SJSA1 (cell line): ENCODE data around the gene LCE3A. TPM values are rescaled to one million over a fixed set of nuclear protein-coding genes. Genes with fewer than 3 reads are reported as not detected.
"Not testable (repeated sequence)": the region's sequence is repeated elsewhere in the genome, so short reads cannot be mapped to it uniquely, and the experiment has no call there.

Experiments used
- DNase-seq, 2 experiments: peaks; one replicate each; pipeline ENCODE4 v3.0.0-alpha.2; 2015 to 2020; ENCODE audit warnings: low spot score in 2 of 2, low read depth in 1 of 2
- H3K27ac ChIP-seq: fragments of 250-450 bp; sonication (Bioruptor Pico); 2 replicates; pipeline ENCODE4 v1.5.1; 2020; ENCODE audit warnings: mild to moderate bottlenecking, moderate library complexity
- H3K27me3 ChIP-seq: fragments of 250-450 bp; sonication (Bioruptor Pico); replicated peaks from 2 replicates; pipeline ENCODE4 v1.5.1; 2020; ENCODE audit warnings: mild to moderate bottlenecking, moderate library complexity
- H3K36me3 ChIP-seq: fragments of 250-450 bp; sonication (Bioruptor Pico); 2 replicates; pipeline ENCODE4 v1.5.1; 2020; ENCODE audit warnings: mild to moderate bottlenecking
- H3K4me1 ChIP-seq: fragments of 250-450 bp; sonication (Bioruptor Pico); replicated peaks from 2 replicates; pipeline ENCODE4 v1.6.1; 2021; ENCODE audit warnings: mild to moderate bottlenecking
- H3K4me3 ChIP-seq: fragments of 250-450 bp; sonication (Bioruptor Pico); 2 replicates; pipeline ENCODE4 v1.5.1; 2020; ENCODE audit warnings: mild to moderate bottlenecking
- H3K9me3 ChIP-seq: fragments of 250-450 bp; sonication (Bioruptor Pico); replicated peaks from 2 replicates; pipeline ENCODE4 v1.5.1; 2020; ENCODE audit warnings: mild to moderate bottlenecking
- total RNA-seq: library from RNA; depleted of rRNA; stranded (reverse); fragments of >200 nt; shearing (Covaris generic); gene quantifications from 2 replicates; pipeline ENCODE4 v1.2.3, GENCODE V29; 2014; rRNA removed

Gene LCE3A
- total RNA-seq, 1 experiment from 2014 or later: not detected

DNA sequence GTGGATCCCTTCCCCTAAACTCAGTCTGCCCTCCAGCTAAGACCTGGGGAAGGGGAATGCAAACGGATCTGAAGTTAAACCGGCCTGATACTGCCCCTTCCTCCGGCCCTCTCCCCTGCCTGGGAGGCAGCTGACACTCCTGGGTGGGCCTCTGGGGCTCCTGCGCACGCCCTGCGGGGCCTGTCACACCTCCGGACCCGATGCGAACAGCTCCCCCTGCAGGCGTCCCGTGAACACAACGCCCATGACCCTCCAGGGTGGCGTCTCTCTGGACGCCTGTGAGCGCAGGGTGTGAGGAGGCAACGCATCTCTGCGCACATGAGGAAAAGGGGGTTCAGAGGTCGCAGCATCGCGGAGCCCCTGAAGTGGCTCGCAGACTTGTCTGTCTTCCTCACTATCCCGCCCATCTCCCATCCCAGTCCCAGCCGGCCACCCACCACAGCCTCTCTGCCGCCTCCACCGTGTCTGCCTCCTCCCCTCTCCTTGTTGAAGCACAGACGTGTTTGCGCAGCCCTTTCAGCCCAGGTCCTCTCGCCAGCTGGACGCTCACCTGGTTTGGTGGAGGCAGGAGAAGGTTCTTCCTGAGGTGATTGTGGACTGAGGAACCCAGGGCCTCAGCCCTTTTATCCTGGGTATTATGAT lies 421 bp upstream of the LCE3A start:
- Histone ChIP-seq H3K9me3 (no peaks in the 10 kb centered on the region; the same call in 1 of the 2 replicates), H3K4me3 (no peak overlapping the region), H3K27me3 (no peaks in the 10 kb centered on the region), H3K27ac (no peak overlapping the region), H3K36me3 (no peaks in the 10 kb centered on the region), H3K4me1 (no peaks in the 10 kb centered on the region)
- peak in 1 of 2 experiments; percentile 4 for DNase-seq

DNA sequence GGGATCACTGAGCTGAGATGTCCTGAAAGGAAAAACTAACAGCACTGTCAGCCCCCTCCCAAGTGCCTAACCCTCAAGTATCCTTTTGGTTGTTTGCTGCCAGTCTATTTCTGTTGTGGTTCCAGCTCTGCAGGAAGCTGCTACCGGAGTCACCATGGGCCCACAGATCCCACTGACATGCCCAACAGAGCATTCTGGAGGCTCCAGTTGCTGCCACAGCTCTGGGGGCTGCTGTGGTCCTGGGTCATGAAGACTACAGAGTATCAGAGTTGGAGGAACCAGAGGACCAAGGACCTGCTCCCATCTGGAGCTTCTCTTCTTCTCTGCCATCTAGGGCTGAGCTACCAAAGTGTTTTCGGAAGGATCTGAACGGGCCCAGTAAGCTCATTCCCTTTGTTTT lies 910 bp downstream of the LCE3A start:
- Histone ChIP-seq H3K4me1 (no peaks in the 10 kb centered on the region), H3K4me3 (no peak overlapping the region), H3K9me3 (no peaks in the 10 kb centered on the region; the same call in 1 of the 2 replicates), H3K27me3 (no peaks in the 10 kb centered on the region), H3K36me3 (no peaks in the 10 kb centered on the region), H3K27ac (no peak overlapping the region)
- DNase-seq: no peak

DNA sequence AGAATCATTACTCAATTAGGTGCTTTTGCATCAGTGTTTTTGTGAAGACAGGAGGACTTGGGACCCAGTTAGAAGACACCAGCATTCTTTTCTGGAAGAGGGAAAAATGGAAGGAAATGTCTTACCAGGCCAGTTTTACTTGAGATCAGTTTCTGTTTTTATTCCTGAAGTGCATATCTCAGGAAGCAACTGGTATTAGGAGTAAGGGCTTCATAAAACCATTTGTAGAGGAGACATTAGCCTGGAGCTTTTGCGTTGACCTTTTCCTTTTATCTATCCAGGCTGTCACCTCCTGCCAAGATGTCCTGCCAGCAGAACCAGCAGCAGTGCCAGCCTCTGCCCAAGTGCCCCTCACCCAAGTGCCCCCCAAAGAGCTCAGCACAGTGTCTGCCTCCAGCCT lies 9.4 kb downstream of the LCE3A start, which contains the start of gene LCE3B:
Gene LCE3B, plus strand, starts transcription at position 301 of the 400 bp plus-strand sequence. Its CDS starts 0 bp downstream, at position 301.
- Histone ChIP-seq H3K36me3 (no peaks in the 10 kb centered on the region), H3K27ac (no peak within 1 kb of the TSS), H3K27me3 (no peaks in the 10 kb centered on the region), H3K4me3 (no peak within 1 kb of the TSS), H3K4me1 (no peaks in the 10 kb centered on the region), H3K9me3 (no peaks in the 10 kb centered on the region; the same call in 1 of the 2 replicates)
- no peak for DNase-seq

DNA sequence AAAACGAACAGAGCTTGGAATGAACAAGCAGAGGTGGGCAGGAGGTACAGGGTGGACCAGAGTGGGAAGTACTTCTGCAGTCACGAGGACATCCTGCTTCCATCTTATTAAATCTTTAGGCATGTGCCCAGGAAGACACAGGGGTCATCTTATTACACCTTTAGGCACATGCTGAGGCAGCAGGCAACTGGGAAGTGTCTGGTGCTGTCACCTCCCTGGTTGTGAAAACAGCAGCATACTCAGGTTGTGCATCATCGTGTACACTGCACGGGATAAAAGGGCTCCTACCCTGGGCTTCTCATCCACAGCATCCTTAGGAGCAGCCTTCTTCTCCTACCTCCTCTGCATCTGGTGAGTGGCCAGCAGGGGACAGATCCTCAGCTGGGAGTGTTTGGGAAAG lies 23.0 kb downstream of the LCE3A start, which contains the start of gene LCE3C:
Gene LCE3C, plus strand, starts transcription at position 301 of the 400 bp plus-strand sequence. CDS start 498 bp downstream, outside the sequence.
- no peaks in the 10 kb centered on the region for H3K9me3 ChIP-seq
- no peak within 1 kb of the TSS for H3K27ac ChIP-seq
- H3K4me1 ChIP-seq: no peaks in the 10 kb centered on the region
- H3K27me3 ChIP-seq: no peaks in the 10 kb centered on the region
- no peak within 1 kb of the TSS for H3K4me3 ChIP-seq
- DNase-seq: no peak
- no peaks in the 10 kb centered on the region for H3K36me3 ChIP-seq

DNA sequence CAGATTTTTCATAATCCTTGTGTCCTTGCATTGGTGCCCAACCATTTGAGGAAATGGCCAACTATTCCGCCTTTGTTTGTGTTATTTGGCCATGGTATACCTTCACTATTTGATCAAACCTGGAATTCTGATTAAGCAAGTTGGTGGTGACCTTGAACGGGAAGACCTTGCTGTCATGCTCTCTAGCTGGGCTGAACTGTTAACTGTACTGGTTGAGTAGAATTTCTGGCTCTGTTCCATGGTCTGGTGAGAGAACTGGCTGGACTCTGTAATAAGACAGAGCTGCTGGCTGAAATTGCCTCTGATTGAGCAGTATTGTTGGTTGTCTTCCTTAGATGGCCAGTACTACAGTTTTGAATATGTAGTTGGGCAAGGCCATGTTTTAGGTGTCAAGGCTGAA lies 25.9 kb downstream of the LCE3A start:
- Histone ChIP-seq H3K9me3 (no peaks in the 10 kb centered on the region), H3K27me3 (no peaks in the 10 kb centered on the region), H3K27ac (no peak overlapping the region), H3K4me3 (no peak overlapping the region), H3K4me1 (no peaks in the 10 kb centered on the region), H3K36me3 (no peaks in the 10 kb centered on the region)
- DNase-seq: no peak

DNA sequence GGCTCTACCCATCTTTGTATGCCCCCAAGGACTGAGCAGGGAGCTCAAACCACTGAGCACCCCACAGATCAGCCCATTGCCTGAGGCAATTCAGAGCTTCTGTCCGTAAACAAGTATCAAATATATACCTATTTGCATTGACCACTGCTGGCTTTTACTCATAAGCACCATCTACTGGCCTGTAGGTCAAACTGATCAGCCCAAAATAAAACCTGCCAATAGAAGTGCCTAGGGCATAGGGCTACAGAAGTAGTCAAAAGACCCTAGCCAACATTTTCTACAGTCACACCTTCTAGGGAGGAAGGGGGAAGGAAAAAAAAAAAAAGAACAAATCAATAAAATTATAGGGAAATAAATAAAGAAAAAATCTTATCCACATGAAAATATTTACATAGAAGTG lies 37.3 kb downstream of the LCE3A start:
- DNase-seq: no peak
- H3K4me1 ChIP-seq: no peaks in the 10 kb centered on the region
- H3K9me3 ChIP-seq: no peaks in the 10 kb centered on the region

DNA sequence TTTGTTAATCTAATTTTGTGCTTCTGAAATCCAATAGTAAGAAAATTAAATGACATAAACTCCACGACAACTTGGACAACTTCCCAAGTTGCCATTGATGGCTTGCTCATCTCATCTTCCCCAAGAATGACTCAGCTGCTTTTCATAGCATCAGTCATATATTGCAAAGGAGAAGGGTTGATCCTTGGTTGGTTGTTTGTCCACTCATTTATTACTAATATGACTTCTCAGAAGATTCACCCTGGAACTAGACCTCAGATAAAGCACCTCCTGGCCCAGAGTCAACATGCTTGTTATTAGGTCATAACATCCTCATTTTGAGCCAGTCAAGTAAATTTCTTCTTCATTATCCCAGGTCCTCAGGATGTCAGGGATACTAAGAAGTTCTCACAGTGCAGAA lies 40.3 kb downstream of the LCE3A start:
- no peak for DNase-seq
- no peak overlapping the region for H3K27ac ChIP-seq
- H3K36me3 ChIP-seq: no peaks in the 10 kb centered on the region
- no peaks in the 10 kb centered on the region for H3K9me3 ChIP-seq
- H3K4me1 ChIP-seq: no peaks in the 10 kb centered on the region
- H3K27me3 ChIP-seq: no peaks in the 10 kb centered on the region
- H3K4me3 ChIP-seq: no peak overlapping the region

More for the DNA sequence above, 37.3 kb downstream of the LCE3A start:
- Histone ChIP-seq H3K4me3 (no peak overlapping the region), H3K27me3 (no peaks in the 10 kb centered on the region), H3K36me3 (no peaks in the 10 kb centered on the region), H3K27ac (no peak overlapping the region)

DNA sequence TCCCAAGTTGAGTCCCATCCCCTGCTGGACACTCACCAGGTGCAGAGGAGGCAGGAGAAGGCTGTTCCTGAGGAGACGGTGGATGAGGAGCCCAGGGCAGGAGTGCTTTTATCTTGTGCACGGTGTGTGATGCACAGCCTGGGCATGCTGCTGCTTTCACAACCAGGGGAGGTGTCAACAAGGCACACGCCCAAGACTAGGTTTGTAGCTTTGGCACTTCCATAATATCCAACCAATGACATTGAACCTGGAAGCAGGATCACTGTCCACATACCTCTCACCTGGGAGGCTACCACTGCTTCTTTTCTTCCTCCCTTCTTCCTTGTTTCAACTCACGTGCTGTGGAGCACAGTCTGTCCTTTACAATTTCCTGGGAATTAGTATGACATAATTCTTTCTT lies 42.5 kb downstream of the LCE3A start, which contains the start of gene LCE3D:
Gene LCE3D, minus strand, starts transcription at position 84 of the 400 bp plus-strand sequence. CDS start 580 bp downstream, outside the sequence.
- H3K4me1 ChIP-seq: no peaks in the 10 kb centered on the region
- DNase-seq: no peak
- H3K4me3 ChIP-seq: no peak within 1 kb of the TSS
- no peaks in the 10 kb centered on the region for H3K27me3 ChIP-seq
- no peaks in the 10 kb centered on the region for H3K9me3 ChIP-seq
- no peaks in the 10 kb centered on the region for H3K36me3 ChIP-seq
- H3K27ac ChIP-seq: no peak within 1 kb of the TSS

DNA sequence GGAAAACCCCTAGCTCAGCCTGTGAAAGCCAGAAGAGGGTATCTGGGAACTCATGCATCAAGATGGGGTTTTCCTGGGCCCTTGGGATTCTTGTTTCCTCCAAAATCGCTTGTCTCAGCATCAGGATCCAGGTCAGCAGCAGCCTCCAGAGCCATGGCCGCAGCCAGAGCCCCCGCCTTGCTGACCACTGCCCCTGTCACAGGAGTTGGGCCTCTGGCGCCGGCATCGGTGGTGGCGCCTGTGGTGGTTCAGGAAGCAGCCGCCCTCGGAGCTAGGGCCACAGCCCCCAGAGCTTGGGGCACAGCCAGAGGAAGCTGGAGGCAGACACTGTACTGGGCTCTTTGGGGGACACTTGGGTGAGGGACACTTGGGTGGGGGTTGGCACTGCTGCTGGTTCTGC lies 43.4 kb downstream of the LCE3A start:
- not testable (repeated sequence) for H3K27ac ChIP-seq, H3K27me3 ChIP-seq, H3K4me1 ChIP-seq, H3K36me3 ChIP-seq, H3K9me3 ChIP-seq, H3K4me3 ChIP-seq
- peak in 1 of 2 experiments; percentile 0 for DNase-seq

DNA sequence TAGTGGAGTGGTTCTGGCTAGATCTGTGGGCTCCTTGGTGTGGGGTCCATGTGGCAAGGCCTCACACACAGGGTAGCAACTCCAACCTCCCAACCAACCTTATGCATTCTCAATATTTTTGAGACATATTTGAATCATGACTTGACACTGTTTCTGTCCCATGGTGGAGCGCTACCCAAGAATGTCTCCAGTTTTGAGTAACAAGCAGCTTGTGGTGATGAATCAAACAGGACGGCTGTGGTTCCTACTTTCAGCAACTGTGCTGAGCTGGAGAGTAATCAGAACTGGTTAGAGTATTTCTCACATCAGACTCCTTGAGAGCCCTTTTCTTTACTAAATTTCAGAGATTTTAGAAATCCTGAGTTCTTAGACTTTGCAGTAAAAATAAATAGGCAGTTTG lies 45.7 kb downstream of the LCE3A start:
- Histone ChIP-seq H3K9me3 (no peaks in the 10 kb centered on the region), H3K4me3 (no peak overlapping the region), H3K27ac (no peak overlapping the region), H3K4me1 (no peaks in the 10 kb centered on the region), H3K36me3 (no peaks in the 10 kb centered on the region), H3K27me3 (no peaks in the 10 kb centered on the region)
- no peak for DNase-seq

Other genes with a start within 250 kb of the LCE3A start
- 0.16 TPM in 1 of 2 replicates, not detected in the other for gene CRNN, start 208.8 kb downstream of the LCE3A start, total RNA-seq
- gene LCE5A, start 112.3 kb downstream of the LCE3A start, total RNA-seq: not detected in 2 replicates
- not detected in 2 replicates for gene CRCT1, start 108.6 kb downstream of the LCE3A start, total RNA-seq
- not detected in 2 replicates for gene LCE3E, start 56.3 kb downstream of the LCE3A start, total RNA-seq
- not detected in 2 replicates for gene LCE3D, start 42.6 kb downstream of the LCE3A start, total RNA-seq
- gene LCE3C, start 22.9 kb downstream of the LCE3A start, total RNA-seq: not detected in 2 replicates
- not detected in 2 replicates for gene LCE3B, start 9.3 kb downstream of the LCE3A start, total RNA-seq
- gene LCE2D, start 40.3 kb upstream of the LCE3A start, total RNA-seq: not detected in 2 replicates
- not detected in 2 replicates for gene LCE2C, start 52.2 kb upstream of the LCE3A start, total RNA-seq
- gene LCE2B, start 63.0 kb upstream of the LCE3A start, total RNA-seq: not detected in 2 replicates
- not detected in 2 replicates for gene LCE2A, start 75.2 kb upstream of the LCE3A start, total RNA-seq
- gene LCE4A, start 85.1 kb upstream of the LCE3A start, total RNA-seq: not detected in 2 replicates
- not detected in 2 replicates for gene KPRP, start 134.9 kb upstream of the LCE3A start, total RNA-seq
- not detected in 2 replicates for gene LCE1F, start 152.0 kb upstream of the LCE3A start, total RNA-seq
- gene LCE1E, start 163.2 kb upstream of the LCE3A start, total RNA-seq: not detected in 2 replicates
- gene LCE1D, start 173.6 kb upstream of the LCE3A start, total RNA-seq: not detected in 2 replicates
- not detected in 2 replicates for gene LCE1C, start 183.5 kb upstream of the LCE3A start, total RNA-seq
- gene LCE1B, start 188.9 kb upstream of the LCE3A start, total RNA-seq: not detected in 2 replicates
- not detected in 2 replicates for gene LCE1A, start 204.4 kb upstream of the LCE3A start, total RNA-seq
- not detected in 2 replicates for gene LCE6A, start 219.8 kb upstream of the LCE3A start, total RNA-seq
- gene LCE7A, start 236.9 kb upstream of the LCE3A start, total RNA-seq: not detected in 2 replicates